Measurements from ENCODE around the gene EIF3M. TPM values are rescaled to one million over a fixed set of nuclear protein-coding genes. Genes with fewer than 3 reads are reported as not detected.
A peak's percentile ranks its signal among the peaks of the same experiment; 100 is the strongest.
"Not testable (repeated sequence)": the region's sequence is repeated elsewhere in the genome, so short reads cannot be mapped to it uniquely, and the experiment has no call there.

Gene EIF3M
- total RNA-seq, 2 experiments from 2014 or later: 342 to 358 TPM

GRCh38 chr11:32571039-32571438, 12.6 kb upstream of the EIF3M start:
- CTCF ChIA-PET: no interaction called here

GRCh38 chr11:32573228-32573627, 10.4 kb upstream of the EIF3M start:
- H3K4me3 Mint-ChIP-seq: no peak overlapping the region
- H3K9me3 Mint-ChIP-seq: no peaks in the 10 kb centered on the region
- no peaks in the 10 kb centered on the region for H3K36me3 Mint-ChIP-seq (ENCODE audit: low read depth)
- no peak for DNase-seq
- CTCF ChIA-PET: interaction anchor here (0.6 kb wide), 1 partner anchor 100 kb away, joined by 3 read pairs; no protein-coding TSS in a partner anchor
- H3K27ac Mint-ChIP-seq: no peak overlapping the region
- intact Hi-C loops (cut with micrococcal nuclease): no loop called here
- H3K27me3 Mint-ChIP-seq (ENCODE audit: low read depth): peaks cover 1% of the 10 kb centered on the region
- H3K4me1 Mint-ChIP-seq (ENCODE audit: low read depth): no peaks in the 10 kb centered on the region

More at GRCh38 chr11:32571039-32571438, 12.6 kb upstream of the EIF3M start:
- Mint-ChIP-seq H3K9me3 (no peaks in the 10 kb centered on the region), H3K4me3 (no peak overlapping the region), H3K36me3 (ENCODE audit: low read depth) (no peaks in the 10 kb centered on the region), H3K4me1 (ENCODE audit: low read depth) (peaks cover 12% of the 10 kb centered on the region), H3K27me3 (ENCODE audit: low read depth) (peaks cover 1% of the 10 kb centered on the region), H3K27ac (no peak overlapping the region)
- intact Hi-C loops (cut with micrococcal nuclease): no loop called here
- DNase-seq: no peak

- H3K27ac Mint-ChIP-seq: no peak overlapping the region
- CTCF ChIA-PET: no interaction called here
- H3K27me3 Mint-ChIP-seq (ENCODE audit: low read depth): peaks cover 1% of the 10 kb centered on the region
- DNase-seq: no peak
- intact Hi-C loops (cut with micrococcal nuclease): no loop called here
- H3K9me3 Mint-ChIP-seq: no peaks in the 10 kb centered on the region
- no peaks in the 10 kb centered on the region for H3K4me1 Mint-ChIP-seq (ENCODE audit: low read depth)
- H3K36me3 Mint-ChIP-seq (ENCODE audit: low read depth): no peaks in the 10 kb centered on the region
- no peak overlapping the region for H3K4me3 Mint-ChIP-seq
Measured at GRCh38 chr11:32574421-32574820, 9.2 kb upstream of the EIF3M start.

GRCh38 chr11:32575070-32575469, 8.6 kb upstream of the EIF3M start:
- Mint-ChIP-seq H3K27ac (no peak overlapping the region), H3K27me3 (ENCODE audit: low read depth) (peaks cover 1% of the 10 kb centered on the region), H3K36me3 (ENCODE audit: low read depth) (no peaks in the 10 kb centered on the region), H3K4me1 (ENCODE audit: low read depth) (no peaks in the 10 kb centered on the region), H3K9me3 (no peaks in the 10 kb centered on the region), H3K4me3 (no peak overlapping the region)
- intact Hi-C loops (cut with micrococcal nuclease): no loop called here
- no peak for DNase-seq
- CTCF ChIA-PET: no interaction called here

GRCh38 chr11:32576456-32576855, 7.2 kb upstream of the EIF3M start:
- no peaks in the 10 kb centered on the region for H3K4me1 Mint-ChIP-seq (ENCODE audit: low read depth)
- CTCF ChIA-PET: no interaction called here
- peaks cover 1% of the 10 kb centered on the region for H3K27me3 Mint-ChIP-seq (ENCODE audit: low read depth)
- no peak overlapping the region for H3K4me3 Mint-ChIP-seq
- no peak for DNase-seq
- intact Hi-C loops (cut with micrococcal nuclease): no loop called here
- H3K27ac Mint-ChIP-seq: no peak overlapping the region
- no peaks in the 10 kb centered on the region for H3K9me3 Mint-ChIP-seq
- no peaks in the 10 kb centered on the region for H3K36me3 Mint-ChIP-seq (ENCODE audit: low read depth)

- Mint-ChIP-seq H3K36me3 (ENCODE audit: low read depth) (peaks cover 14% of the 10 kb centered on the region), H3K4me3 (no peak overlapping the region), H3K4me1 (ENCODE audit: low read depth) (peaks cover 16% of the 10 kb centered on the region), H3K9me3 (no peaks in the 10 kb centered on the region), H3K27me3 (ENCODE audit: low read depth) (no peaks in the 10 kb centered on the region), H3K27ac (no peak overlapping the region)
- intact Hi-C loops (cut with micrococcal nuclease): loop anchor here (5.0 to 10.0 kb wide), 8 partner anchors 256 to 1214 kb away; partner anchors contain the start of genes DCDC1, DEPDC7, DNAJC24 and ELP4
- no peak for DNase-seq
- CTCF ChIA-PET: interaction anchor here (0.6 kb wide), 1 partner anchor 34 kb away, joined by 3 read pairs; no protein-coding TSS in a partner anchor
Measured at GRCh38 chr11:32580967-32581366, 2.7 kb upstream of the EIF3M start.

- no peak overlapping the region for H3K4me3 Mint-ChIP-seq
- H3K4me1 Mint-ChIP-seq (ENCODE audit: low read depth): peaks cover 22% of the 10 kb centered on the region
- CTCF ChIA-PET: interaction anchor here (0.6 kb wide), 1 partner anchor 64 kb away, joined by 3 read pairs; no protein-coding TSS in a partner anchor
- H3K9me3 Mint-ChIP-seq: no peaks in the 10 kb centered on the region
- H3K27me3 Mint-ChIP-seq (ENCODE audit: low read depth): no peaks in the 10 kb centered on the region
- DNase-seq: no peak
- no peak overlapping the region for H3K27ac Mint-ChIP-seq
- H3K36me3 Mint-ChIP-seq (ENCODE audit: low read depth): peaks cover 16% of the 10 kb centered on the region
- intact Hi-C loops (cut with micrococcal nuclease): loop anchor here (5.0 to 10.0 kb wide), 8 partner anchors 257 to 1214 kb away; partner anchors contain the start of genes DCDC1, DEPDC7, DNAJC24 and ELP4
Measured at GRCh38 chr11:32581556-32581955, 2.1 kb upstream of the EIF3M start.

- Mint-ChIP-seq H3K36me3 (ENCODE audit: low read depth) (peaks cover 34% of the 10 kb centered on the region), H3K4me1 (ENCODE audit: low read depth) (peaks cover 40% of the 10 kb centered on the region), H3K27ac (peak overlapping the region; percentile 74), H3K9me3 (no peaks in the 10 kb centered on the region), H3K27me3 (ENCODE audit: low read depth) (no peaks in the 10 kb centered on the region), H3K4me3 (peak overlapping the region; percentile 95)
- no peak for DNase-seq
- intact Hi-C loops (cut with micrococcal nuclease): loop anchor here (5.0 to 10.0 kb wide), 9 partner anchors 207 to 1218 kb away; partner anchors contain the start of genes CCDC73, DCDC1, DEPDC7 and DNAJC24
- CTCF ChIA-PET: no interaction called here
Measured at GRCh38 chr11:32584921-32585320, 1.3 kb downstream of the EIF3M start.

- no peak for DNase-seq
- Mint-ChIP-seq H3K4me1 (ENCODE audit: low read depth) (peaks cover 42% of the 10 kb centered on the region), H3K9me3 (no peaks in the 10 kb centered on the region), H3K27me3 (ENCODE audit: low read depth) (no peaks in the 10 kb centered on the region), H3K36me3 (ENCODE audit: low read depth) (peaks cover 45% of the 10 kb centered on the region), H3K27ac (peak overlapping the region; percentile 66), H3K4me3 (peak overlapping the region; percentile 54)
- CTCF ChIA-PET: no interaction called here
- intact Hi-C loops (cut with micrococcal nuclease): loop anchor here (5.0 to 10.0 kb wide), 6 partner anchors 206 to 1188 kb away; partner anchors contain the start of genes CCDC73, DEPDC7, FBXO3 and PAX6
Measured at GRCh38 chr11:32586576-32587190, 3.1 kb downstream of the EIF3M start.

GRCh38 chr11:32594272-32594671, 10.6 kb downstream of the EIF3M start:
- no peaks in the 10 kb centered on the region for H3K9me3 Mint-ChIP-seq
- DNase-seq: no peak
- CTCF ChIA-PET: interaction anchor here (0.6 to 0.8 kb wide), 2 partner anchors 752 to 1078 kb away, joined by 3 to 4 read pairs; no protein-coding TSS in a partner anchor
- no peak overlapping the region for H3K27ac Mint-ChIP-seq
- H3K4me1 Mint-ChIP-seq (ENCODE audit: low read depth): peaks cover 40% of the 10 kb centered on the region
- H3K36me3 Mint-ChIP-seq (ENCODE audit: low read depth): peaks cover 60% of the 10 kb centered on the region
- H3K4me3 Mint-ChIP-seq: no peak overlapping the region
- intact Hi-C loops (cut with micrococcal nuclease): no loop called here
- no peaks in the 10 kb centered on the region for H3K27me3 Mint-ChIP-seq (ENCODE audit: low read depth)

- intact Hi-C loops (cut with micrococcal nuclease); CTCF ChIA-PET; H3K4me3 Mint-ChIP-seq; H3K27me3 Mint-ChIP-seq (ENCODE audit: low read depth); H3K9me3 Mint-ChIP-seq: not testable (repeated sequence)
- Mint-ChIP-seq H3K27ac (peak overlapping the region; percentile 58), H3K4me1 (ENCODE audit: low read depth) (peaks cover 40% of the 10 kb centered on the region), H3K36me3 (ENCODE audit: low read depth) (peaks cover 48% of the 10 kb centered on the region)
- DNase-seq: peak; percentile 26
Measured at GRCh38 chr11:32596114-32596513, 12.5 kb downstream of the EIF3M start.

GRCh38 chr11:32597921-32598320, 14.3 kb downstream of the EIF3M start:
- CTCF ChIA-PET: no interaction called here

More at GRCh38 chr11:32597921-32598320, 14.3 kb downstream of the EIF3M start:
- Mint-ChIP-seq H3K36me3 (ENCODE audit: low read depth) (peaks cover 43% of the 10 kb centered on the region), H3K27ac (peak overlapping the region; percentile 12), H3K27me3 (ENCODE audit: low read depth) (no peaks in the 10 kb centered on the region), H3K4me3 (no peak overlapping the region), H3K4me1 (ENCODE audit: low read depth) (peaks cover 38% of the 10 kb centered on the region), H3K9me3 (no peaks in the 10 kb centered on the region)
- DNase-seq: no peak
- intact Hi-C loops (cut with micrococcal nuclease): no loop called here
